ENCODE measurements around the gene LONP1. TPM values are rescaled to one million over a fixed set of nuclear protein-coding genes. Genes with fewer than 3 reads are reported as not detected.
A peak's percentile ranks its signal among the peaks of the same experiment; 100 is the strongest.

Gene LONP1
- total RNA-seq, 1 donor from 2014 or later, result 77.8 TPM

DNA sequence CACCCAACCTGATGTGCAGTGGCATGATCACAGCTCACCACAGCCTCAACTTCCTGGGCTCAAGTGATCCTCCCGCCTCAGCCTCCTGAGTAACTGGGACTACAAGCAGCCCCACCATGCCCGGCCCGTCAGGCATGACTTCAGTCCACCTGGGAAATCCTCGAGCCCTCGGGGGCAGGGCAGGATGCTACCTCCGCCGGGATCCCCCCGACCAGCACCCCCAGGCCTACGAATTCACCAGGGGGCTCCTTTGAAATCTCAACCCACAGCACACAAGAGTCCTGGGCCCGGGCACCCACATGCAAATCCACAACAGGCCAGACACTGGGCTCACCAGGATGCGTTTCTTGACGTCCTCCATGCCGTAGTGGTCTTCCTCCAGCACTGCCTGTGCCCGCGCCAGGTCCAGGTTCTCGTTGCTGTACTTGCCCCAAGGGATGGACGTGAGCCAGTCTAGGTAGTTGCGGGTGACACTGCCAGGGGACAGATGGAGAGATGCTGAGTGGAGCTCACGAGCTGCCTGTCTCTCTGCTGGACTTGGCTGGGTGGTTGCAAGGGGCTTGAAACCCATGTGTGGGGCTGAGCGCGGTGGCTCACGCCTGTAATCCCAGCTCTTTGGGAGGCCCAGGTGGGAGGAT is 19.4 kb downstream of the LONP1 start:
- peaks cover 20% of the 10 kb centered on the region for H3K79me2 ChIP-seq (ENCODE audit: insufficient read depth, low read length)
- H3K4me3 ChIP-seq (ENCODE audit: insufficient read depth, low read depth, low read length), result no peak overlapping the region
- no peak overlapping the region for H3K27ac ChIP-seq (ENCODE audit: low read depth, low read length)
- no peak overlapping the region for H3K4me2 ChIP-seq (ENCODE audit: low read length)
- Mint-ChIP-seq H3K27ac (ENCODE audit: unreplicated experiment) (peak overlapping the region; percentile 12), H3K4me3 (ENCODE audit: unreplicated experiment) (no peak overlapping the region), H3K27me3 (ENCODE audit: low read depth, unreplicated experiment) (no peaks in the 10 kb centered on the region), H3K36me3 (ENCODE audit: low read depth, unreplicated experiment) (peaks cover 15% of the 10 kb centered on the region), H3K4me1 (ENCODE audit: low read depth, unreplicated experiment) (peaks cover 3% of the 10 kb centered on the region), H3K9me3 (ENCODE audit: unreplicated experiment) (no peaks in the 10 kb centered on the region)
- H3K27me3 ChIP-seq (ENCODE audit: insufficient read depth, low read length), result no peaks in the 10 kb centered on the region
- FAIRE-seq (no peak), DNase-seq (ENCODE audit: low read depth) (no peak)
- peaks cover 18% of the 10 kb centered on the region for H3K36me3 ChIP-seq (ENCODE audit: insufficient read depth, low read length)
- TF ChIP-seq, protein P1, sequence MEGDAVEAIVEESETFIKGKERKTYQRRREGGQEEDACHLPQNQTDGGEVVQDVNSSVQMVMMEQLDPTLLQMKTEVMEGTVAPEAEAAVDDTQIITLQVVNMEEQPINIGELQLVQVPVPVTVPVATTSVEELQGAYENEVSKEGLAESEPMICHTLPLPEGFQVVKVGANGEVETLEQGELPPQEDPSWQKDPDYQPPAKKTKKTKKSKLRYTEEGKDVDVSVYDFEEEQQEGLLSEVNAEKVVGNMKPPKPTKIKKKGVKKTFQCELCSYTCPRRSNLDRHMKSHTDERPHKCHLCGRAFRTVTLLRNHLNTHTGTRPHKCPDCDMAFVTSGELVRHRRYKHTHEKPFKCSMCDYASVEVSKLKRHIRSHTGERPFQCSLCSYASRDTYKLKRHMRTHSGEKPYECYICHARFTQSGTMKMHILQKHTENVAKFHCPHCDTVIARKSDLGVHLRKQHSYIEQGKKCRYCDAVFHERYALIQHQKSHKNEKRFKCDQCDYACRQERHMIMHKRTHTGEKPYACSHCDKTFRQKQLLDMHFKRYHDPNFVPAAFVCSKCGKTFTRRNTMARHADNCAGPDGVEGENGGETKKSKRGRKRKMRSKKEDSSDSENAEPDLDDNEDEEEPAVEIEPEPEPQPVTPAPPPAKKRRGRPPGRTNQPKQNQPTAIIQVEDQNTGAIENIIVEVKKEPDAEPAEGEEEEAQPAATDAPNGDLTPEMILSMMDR (IDR thresholded peaks at IDR 0.05; ENCODE audit: insufficient read depth, low read depth, low read length), result no peak
- TF ChIP-seq EZH2 (IDR thresholded peaks at IDR 0.05; ENCODE audit: insufficient read depth, low read length), result no peak
- H4K20me1 ChIP-seq (ENCODE audit: insufficient read depth, low read length), result peaks cover 49% of the 10 kb centered on the region
- no peaks in the 10 kb centered on the region for H3K4me1 ChIP-seq (ENCODE audit: insufficient read depth, low read length)
- no peaks in the 10 kb centered on the region for H3K9me3 ChIP-seq (ENCODE audit: insufficient read depth, low read depth, low read length)
- no peak overlapping the region for H3K9ac ChIP-seq (ENCODE audit: low read length)
- H2AFZ ChIP-seq (ENCODE audit: low read depth, low read length), result no peak overlapping the region

GRCh38 chr19:5698635-5699422 is 21.1 kb downstream of the LONP1 start:
- no peak overlapping the region for H3K4me2 ChIP-seq (ENCODE audit: low read length)
- Mint-ChIP-seq H3K36me3 (ENCODE audit: low read depth, unreplicated experiment) (peaks cover 15% of the 10 kb centered on the region), H3K9me3 (ENCODE audit: unreplicated experiment) (no peaks in the 10 kb centered on the region), H3K4me1 (ENCODE audit: low read depth, unreplicated experiment) (peaks cover 3% of the 10 kb centered on the region), H3K27ac (ENCODE audit: unreplicated experiment) (peak overlapping the region; percentile 58), H3K27me3 (ENCODE audit: low read depth, unreplicated experiment) (no peaks in the 10 kb centered on the region), H3K4me3 (ENCODE audit: unreplicated experiment) (no peak overlapping the region)
- FAIRE-seq (no peak), DNase-seq (ENCODE audit: low read depth) (no peak)
- H3K27me3 ChIP-seq (ENCODE audit: insufficient read depth, low read length), result no peaks in the 10 kb centered on the region
- no peak overlapping the region for H3K4me3 ChIP-seq (ENCODE audit: insufficient read depth, low read depth, low read length)
- no peaks in the 10 kb centered on the region for H3K4me1 ChIP-seq (ENCODE audit: insufficient read depth, low read length)
- H3K9me3 ChIP-seq (ENCODE audit: insufficient read depth, low read depth, low read length), result no peaks in the 10 kb centered on the region
- H2AFZ ChIP-seq (ENCODE audit: low read depth, low read length), result no peak overlapping the region
- peaks cover 13% of the 10 kb centered on the region for H3K36me3 ChIP-seq (ENCODE audit: insufficient read depth, low read length)
- TF ChIP-seq, protein P1 (IDR thresholded peaks at IDR 0.05; ENCODE audit: insufficient read depth, low read depth, low read length), result no peak
- TF ChIP-seq EZH2 (IDR thresholded peaks at IDR 0.05; ENCODE audit: insufficient read depth, low read length), result no peak
- peaks cover 33% of the 10 kb centered on the region for H3K79me2 ChIP-seq (ENCODE audit: insufficient read depth, low read length)
- H3K9ac ChIP-seq (ENCODE audit: low read length), result no peak overlapping the region
- no peak overlapping the region for H3K27ac ChIP-seq (ENCODE audit: low read depth, low read length)
- peaks cover 64% of the 10 kb centered on the region for H4K20me1 ChIP-seq (ENCODE audit: insufficient read depth, low read length)
